Activated T-cell treated with anti-CD3 and anti-CD28 coated beads for 4 hours (primary cell): ENCODE data around the gene MTA1.
A peak's percentile ranks its signal among the peaks of the same experiment; 100 is the strongest.

Source experiments
- DNase-seq: peaks from one replicate; pipeline ENCODE4 v3.0.0-alpha.2; 2020

MTA1 gene

DNA sequence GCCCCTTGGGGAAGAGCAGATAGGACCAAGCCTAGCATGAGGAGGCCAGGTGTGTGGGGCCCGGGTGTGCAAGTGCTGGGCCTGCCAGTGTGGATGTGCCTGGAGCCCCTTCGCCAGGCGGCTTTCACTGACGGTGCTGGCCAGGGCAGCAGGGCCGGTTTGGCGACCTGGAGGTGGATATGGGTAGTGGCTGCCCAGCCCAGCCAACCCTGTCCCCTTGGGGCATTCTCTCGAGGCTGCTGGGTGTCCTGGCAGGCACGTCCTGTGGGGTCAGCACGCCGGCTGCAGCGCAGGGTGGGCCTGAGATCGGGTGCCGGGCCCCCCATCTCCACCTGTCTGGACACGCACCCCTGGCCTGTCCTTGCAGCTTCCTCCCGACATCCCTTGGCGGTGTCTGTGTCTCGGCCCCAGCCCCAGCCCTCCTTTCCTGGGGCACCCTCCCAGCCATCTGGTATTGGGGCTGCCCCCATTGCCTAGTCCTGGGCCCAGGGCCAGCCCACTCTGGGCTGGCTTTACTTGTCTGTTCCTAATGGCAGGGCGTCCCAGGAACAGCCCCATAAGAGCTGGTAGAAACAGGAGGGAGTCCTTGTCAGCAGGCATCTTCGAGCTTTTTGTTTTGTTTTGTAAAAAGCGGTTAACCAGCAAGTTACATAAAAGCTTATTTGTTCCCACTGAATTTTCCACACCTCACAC, 47.8 kb downstream of the MTA1 start:
- no peak for DNase-seq

DNA sequence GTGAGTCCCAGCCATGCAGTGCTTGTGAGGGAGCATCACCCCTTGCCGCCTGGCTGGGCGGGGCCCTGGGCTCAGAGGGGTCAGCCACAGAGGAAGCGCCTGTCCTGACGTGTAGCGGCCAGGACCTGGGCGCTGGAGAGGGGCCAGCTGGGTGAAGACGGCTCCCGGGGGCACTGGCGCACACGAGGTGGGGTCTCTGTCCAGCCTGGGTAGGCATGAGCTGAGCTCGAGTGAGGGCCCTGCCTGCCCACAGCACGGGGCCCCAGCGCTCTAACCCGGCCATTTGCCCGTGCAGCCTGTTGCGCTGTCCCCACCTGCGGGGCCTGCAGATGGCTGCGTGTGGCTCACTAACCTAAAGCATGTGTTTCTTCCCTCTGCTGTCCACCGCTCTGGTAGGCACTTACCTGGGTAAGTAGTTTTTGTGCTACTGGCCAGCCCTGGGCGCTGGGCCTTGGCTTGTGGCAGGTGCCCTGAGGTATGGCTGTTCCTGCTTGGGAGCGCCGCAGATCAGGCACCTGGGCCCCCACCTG, 48.4 kb downstream of the MTA1 start:
- DNase-seq, result no peak

DNA sequence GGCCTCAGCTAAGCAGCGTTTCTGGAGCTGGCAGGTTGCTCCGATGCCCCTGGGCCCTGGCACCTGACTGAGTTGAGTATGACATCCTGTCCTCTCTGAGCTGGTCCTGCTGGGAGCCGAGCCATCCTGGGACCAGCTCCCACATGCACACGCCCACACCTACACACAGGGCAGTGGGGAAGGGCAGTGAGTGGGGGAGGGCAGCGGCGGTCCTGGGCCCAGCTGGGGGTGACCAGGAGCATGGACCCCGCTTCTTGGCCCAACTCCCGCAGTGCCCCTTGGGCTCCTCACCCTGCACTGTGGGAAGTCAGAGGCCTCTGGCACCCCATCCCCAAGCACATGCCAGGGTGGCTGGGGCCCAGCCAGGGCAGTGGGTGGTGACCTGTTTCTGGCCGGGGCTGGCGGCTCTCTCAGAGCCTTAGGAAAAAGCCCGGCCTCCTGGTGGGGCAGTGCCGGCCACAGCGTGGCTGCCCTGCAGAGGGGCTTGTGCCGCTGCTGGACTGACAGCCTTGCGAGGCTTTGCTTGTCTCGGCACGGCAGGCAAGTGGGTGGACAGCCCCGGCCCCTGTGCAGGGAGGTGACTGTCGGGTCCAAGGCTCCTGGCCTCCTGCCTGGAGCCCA, 49.1 kb downstream of the MTA1 start:
- no peak for DNase-seq

DNA sequence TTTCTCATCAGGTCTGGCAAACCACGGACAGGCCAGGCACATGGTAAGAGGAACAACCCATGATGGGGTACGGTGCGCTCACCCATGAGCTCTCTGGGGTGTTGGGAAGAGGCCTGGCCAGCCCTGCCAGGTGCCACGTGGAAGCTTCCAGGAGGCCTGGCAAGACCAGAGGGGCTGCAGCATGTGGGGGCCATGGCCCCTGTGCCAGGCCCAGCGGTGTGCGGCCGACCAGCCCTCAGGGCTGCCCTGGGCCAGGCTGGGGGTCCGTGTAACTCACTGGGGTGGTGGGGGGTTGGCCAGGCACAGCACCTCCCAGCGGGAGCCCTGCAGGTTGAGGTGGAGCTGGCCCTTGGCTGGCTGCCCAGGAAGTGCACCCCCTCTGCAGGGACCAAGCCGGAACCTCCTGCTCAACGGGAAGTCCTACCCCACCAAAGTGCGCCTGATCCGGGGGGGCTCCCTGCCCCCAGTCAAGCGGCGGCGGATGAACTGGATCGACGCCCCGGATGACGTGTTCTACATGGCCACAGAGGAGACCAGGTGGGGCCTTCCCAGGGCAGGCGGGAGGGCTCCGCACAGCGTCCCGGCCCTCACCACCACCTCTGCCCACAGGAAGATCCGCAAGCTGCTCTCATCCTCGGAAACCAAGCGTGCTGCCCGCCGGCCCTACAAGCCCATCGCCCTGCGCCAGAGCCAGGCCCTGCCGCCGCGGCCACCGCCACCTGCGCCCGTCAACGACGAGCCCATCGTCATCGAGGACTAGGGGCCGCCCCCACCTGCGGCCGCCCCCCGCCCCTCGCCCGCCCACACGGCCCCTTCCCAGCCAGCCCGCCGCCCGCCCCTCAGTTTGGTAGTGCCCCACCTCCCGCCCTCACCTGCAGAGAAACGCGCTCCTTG, 50.1 kb downstream of the MTA1 start:
- no peak for DNase-seq

DNA sequence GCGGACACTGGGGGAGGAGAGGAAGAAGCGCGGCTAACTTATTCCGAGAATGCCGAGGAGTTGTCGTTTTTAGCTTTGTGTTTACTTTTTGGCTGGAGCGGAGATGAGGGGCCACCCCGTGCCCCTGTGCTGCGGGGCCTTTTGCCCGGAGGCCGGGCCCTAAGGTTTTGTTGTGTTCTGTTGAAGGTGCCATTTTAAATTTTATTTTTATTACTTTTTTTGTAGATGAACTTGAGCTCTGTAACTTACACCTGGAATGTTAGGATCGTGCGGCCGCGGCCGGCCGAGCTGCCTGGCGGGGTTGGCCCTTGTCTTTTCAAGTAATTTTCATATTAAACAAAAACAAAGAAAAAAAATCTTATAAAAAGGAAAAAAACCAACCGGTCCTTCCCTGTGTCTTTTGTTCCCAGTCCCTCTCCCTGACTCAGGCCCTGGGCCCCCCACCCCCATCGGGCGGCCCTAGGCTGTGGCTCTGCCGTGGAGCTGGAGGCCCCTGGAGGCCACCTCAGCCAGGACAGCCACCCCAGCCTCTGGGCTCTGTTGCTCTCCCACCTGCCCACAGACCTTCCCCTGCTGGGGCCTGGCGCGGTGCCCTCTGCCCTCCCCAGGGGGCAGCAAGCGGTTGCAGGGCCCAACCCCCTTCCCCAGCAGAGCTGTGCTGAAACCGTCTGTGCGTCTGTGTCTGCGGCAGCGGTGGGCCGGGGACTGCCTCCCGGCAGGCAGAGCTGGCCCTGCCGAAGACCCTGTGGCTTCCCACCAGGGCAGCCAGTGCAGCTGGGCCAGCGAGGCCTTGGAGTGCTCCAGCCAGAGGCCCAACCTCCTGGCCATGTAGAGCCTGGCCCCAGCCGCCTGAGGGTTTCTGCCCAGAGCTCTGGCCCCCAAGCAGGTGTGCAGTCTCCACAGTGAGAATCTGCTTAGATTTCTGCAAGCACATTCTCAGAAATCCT, 51.0 kb downstream of the MTA1 start:
- DNase-seq, result no peak

DNA sequence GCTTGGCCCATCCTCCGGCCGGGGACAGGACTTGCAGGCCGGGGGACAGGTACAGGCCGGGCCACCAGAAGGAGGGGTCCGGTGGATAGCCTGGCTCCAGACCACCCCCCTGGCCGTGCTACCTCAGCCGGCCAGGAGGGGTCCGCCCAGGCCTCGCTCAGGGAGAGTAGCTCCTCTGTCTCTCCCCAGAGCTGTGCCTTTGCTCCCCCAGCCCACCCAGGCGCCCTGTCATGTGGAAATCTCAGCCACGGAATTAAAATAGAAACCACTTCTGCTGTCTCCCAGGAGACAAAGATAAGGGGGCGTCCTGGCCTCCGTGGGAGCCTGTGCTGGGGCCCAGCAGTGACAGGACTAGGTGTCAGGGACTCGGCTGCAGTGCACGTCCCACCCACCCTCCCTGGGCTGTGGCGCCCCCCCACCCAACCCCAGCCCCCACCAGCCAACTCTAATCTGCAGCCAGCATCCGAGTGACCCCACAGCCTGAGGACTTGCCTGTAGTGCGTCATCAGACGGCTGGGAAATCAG, 51.7 kb downstream of the MTA1 start:
- no peak for DNase-seq

DNA sequence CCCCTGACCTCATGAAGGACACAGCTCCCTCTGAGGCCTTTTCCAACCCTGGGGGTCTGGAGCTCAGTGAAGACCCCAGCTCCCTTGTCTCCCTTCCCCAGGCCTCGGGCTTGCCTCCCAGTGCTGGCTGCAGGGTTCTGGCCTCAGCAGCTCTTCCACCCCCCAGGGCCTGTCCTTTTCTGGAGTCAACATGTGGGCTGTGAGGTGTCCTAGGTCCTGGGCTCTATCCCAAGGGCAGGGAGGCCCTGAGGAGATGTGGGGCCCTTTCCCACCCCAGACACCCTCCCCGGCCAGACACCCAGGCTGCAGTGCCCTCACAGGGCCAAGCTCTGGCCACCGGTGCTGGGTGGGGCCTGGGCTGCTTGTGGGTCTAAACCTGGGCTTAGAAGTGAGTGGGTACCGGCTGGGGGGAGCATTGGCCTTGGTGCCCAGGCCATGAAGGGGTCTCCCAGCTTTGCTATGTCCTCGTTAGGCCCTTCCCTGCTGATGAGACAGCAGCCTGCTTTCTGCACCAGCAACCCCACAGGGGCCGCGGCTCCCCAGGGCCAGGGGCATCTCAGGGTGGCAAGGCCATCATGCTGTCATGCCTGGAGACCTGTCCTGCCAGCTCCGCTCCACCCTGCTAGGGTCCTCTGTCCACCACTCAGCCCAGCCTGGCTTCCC, 52.3 kb downstream of the MTA1 start:
- no peak for DNase-seq

DNA sequence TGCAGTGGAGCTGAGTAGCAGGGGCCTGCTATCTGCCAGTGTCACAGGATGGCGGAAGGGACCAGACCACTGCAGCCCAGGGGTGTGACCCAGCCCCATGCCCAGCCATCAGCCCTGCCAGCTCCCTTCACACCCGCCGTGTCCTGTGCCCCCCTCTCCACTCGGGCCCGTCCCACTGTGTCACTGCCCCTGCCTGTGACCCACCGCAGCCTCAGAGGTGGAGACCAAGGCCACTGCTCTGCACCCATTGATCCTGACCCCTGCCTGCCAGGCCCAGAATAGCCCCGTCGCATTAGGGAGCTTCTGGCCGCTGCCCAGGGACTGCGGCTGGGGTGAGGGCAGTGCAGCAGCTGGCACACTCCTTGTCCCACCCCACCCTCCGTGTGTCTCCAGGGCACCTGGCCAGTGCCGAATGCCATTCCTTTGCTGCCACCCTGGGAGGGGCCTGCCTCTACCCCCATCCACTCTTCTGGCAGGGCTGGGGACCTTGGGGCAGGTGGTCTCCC, 52.9 kb downstream of the MTA1 start:
- no peak for DNase-seq

DNA sequence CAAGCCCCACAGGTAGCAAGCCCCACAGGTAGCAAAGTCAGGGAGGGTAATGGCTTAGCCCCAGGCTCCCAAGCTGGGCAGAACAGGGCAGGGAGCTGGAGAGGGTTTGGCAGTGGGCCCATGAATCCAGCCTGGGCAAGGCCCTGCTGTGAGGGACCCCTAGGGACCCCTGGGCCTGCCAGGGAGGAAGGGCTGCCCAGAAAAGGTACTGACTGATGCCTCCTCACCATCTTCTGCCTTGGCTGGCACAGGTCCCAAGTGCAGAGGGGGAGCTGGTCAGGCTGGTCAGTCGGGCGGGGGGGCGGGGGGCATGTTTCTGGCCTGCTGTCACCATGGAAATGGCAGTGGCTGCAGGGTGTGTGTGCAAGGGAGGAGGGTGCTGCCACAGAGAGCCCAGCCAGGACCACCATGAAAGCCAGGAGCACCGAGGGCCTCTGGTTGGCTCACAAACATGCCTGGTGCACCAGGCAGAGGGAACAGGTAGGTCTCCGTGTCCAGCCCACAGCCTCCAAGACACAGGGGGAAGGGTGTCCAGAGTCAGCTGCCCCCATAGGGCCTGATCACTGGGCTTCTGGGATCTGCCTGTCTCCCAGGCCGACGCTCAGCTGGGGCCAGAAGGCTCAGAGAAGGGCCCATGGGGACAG, 53.5 kb downstream of the MTA1 start:
- no peak for DNase-seq

DNA sequence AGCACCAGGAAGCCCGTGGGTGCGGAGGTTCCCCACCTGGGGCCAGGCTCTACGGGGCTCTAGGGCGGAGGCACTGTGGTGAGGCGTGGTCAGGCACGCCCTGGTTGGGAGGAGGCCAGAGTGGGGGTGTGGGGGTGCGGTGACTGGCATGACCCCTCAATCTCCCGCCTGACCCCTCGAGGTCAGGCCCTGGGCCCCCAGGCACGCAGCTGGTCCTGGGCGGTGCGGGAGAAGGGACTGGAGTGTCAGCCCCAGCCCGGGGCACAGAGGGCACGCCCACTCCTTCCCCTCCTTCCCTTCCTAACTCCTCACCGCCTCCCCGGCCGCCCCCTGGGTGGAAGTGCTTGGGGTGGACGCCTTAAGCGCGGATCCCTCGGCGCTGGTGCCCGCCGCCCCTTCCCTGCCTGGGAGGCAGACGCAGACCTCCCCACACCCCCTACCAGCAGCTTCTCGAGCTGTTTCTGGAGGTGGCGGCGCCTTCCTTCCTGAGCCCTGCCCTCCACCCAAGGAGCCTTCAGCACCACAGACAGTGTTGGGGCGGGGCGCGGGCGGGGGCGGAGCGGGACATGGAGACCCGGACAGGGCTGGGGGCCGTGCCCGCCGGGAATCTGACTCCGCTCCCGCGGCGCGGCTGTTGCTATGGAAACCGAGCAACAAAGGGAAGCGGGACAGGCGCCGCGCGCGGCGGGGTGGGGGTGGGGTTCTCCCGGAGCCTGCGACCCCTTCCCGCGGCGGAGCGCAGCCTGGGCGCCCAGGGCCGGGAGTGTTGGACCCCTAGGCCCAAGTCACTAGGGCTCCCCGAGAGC, 54.3 kb downstream of the MTA1 start:
- peak; percentile 56 for DNase-seq

DNA sequence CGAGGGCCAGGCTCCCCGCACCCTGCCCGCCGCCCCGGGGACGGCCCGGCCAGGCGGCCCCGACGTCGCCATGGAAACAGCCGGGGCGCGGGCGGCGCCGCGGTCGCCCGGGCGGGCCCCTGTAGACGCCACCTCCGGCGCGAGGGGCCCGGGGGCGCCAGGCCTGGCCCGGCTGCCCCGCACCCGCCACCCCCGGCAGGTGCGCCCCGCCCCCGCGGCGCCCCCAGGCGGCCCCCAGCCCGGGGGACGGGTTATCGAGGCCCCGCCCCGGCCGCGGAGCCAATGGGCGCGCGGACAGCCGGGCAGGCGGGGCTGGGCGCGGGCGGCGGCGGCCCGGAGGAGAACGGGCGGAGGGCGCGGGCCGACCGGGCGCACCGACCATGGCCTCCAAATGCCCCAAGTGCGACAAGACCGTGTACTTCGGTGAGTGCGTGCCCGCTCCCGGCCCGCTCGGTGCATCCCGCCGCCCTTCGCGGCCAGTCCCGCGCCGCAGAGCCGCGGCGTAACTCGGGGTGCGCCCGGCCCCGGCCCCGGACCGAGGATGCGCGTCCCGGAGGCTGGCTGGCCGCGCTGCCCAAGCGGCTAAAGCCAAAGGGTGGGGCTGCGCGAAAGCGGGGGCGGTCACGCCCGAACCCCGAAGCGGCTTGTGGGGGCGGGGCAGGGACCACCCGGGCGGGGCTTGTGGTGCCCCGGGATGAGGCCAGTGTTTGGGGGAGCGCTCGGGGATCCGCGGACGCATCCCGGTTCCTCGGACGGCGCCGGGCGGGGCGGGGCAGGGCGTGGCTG, 55.0 kb downstream of the MTA1 start, which contains the start of gene CRIP2:
Gene CRIP2, plus strand, starts transcription at position 339 of the 786 bp plus-strand sequence. Its CDS starts 42 bp downstream, at position 381.
- DNase-seq, result no peak

DNA sequence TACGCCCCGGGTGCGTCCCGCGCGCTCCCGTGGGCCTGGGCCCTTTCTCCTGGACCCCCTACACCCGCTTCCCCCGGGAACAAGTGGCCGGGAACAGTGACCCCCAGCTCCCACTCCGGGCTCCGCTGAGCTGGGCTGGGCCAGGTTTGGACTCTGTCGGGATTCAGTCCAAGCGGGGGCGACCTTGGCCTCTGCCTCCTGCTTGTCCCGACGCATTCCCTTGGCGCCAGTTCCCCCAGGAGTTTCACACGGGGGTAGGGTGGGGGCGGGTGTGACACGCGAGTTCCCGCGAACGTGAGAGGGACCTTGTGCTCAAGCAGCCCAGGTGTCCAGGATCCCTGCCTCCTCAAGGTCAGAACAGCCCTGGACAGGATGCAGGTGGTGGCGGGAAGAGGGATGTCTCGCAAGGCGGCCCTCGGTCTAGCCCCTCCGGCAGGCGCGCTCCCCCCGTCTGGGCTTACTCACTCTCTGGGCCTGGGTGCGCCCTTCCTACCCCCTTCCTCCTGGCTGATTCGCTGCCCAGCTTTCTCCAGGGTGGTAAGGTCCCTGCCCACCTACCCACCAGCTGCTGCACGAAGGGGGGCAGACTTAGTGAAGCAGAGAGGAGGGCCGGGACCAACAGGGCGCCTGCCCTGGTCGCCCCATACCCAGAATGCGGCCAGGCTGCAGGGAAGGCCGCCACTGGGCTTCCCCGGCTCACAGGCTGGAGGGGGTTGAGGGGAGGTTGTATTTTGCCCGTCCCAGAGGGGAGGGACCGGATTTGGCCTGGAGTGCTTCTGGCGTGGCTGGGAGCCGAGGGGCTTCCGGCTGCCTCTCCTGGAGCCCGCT, 55.9 kb downstream of the MTA1 start:
- DNase-seq, result no peak

DNA sequence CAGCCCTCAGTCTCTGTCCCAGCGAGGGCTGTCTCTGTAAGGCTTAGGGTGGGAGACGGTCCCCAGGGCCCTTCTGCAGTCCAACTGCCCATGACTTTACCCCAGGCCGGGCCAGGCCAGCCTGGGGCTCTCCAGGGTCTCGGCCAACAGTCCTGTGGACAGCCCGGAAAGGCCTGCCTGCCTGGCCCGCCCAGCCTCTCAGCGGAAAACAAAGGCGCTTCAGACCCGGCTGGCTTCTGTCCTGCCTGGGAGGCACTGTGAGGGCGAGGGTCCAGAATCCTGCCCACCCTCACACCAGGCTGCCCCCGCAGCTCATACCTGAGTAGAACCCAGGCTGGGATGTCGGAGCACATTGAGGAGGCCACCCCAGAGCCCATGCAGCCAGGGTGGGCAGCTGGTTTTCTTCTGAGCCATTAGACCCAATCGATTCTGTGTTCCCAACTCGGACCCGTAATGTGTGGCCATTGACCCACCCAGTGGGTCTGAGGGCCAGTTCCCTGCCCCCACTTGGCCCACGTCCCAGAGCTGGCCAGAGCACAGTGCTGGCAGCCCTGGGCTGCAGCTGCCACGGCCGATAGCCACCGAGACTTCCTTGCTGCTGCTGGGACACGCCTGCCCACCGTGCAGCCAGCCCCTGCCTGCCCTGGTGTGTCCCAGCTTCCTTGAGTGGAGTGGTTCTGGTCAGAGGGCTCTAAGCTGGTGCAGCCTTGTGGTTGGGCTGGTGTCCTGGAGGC, 56.6 kb downstream of the MTA1 start:
- DNase-seq, result no peak

DNA sequence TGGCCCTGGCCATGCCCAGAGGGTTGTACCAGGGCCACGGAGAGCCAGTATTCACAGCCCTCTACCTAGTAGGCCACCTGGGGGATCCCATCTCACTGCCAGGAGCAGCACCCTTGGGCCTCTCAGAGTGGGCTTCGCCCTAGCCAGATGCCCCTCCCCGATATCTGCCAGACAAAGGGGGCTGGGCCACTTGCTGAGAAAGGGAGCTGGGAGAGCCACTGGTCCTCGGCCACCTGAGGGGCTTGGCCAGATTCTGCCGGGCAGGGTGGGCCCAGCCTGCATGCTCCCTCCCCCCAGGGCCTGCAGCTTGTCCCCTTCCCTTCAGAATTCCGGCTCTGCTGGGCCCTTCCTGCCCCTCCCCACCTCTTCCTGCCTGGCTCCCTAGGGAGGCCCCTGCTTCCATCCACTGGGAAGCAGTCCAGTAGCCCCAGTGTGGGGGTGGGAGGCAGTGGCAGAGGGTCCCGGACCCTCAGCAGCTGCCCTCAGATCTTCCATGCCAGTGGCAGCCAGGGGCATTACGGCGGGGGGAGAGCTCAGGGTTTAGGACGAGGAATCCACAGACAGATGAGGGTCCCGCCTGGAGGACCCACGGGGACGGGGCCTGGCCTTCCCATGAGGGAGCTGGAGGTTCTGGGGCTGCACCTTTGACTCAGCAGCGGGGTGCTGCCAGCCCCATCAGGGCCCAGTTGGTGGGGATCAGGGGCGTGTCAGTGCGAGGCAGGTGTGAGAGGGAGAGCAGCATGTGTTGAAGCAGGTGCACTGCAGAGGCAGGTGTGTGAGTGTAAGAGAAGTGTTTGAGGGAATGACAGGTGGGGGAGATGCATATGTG, 57.4 kb downstream of the MTA1 start:
- DNase-seq, result no peak

DNA sequence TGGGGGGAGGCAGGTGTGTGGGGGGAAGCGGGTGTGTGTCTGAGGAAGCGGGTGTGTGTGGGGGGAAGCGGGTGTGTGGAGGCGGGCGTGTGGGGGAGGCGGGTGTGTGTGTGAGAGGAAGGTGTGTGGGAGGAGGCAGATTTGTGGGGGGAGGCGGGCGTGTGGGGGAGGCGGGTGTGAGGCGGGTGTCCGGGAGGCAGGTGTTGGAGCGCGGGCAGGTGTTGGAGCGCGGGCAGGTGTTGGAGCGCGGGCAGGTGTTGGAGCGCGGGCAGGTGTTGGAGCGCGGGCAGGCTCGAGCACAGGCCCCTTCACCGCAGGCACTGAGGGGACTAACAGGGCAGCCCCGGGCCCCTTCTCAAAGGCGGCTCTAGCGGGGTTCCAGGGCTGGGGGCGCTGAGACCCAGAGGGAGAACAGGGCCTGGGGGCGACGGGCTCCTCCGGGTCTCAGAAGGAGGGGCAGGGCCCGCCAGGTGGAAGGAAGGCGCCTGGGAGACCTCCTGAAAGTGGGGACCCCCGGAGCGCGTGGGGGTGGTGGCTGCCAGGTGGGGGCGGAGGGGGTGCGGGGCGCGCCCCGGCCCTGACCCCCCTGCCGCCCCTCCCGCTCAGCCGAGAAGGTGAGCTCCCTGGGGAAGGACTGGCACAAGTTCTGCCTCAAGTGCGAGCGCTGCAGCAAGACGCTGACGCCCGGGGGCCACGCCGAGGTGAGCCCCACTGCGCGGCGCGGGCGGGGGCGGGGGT, 58.2 kb downstream of the MTA1 start:
- peak; percentile 60 for DNase-seq
